Gastrocnemius medialis (tissue), 4 donors: ENCODE measurements around the gene HERC6. TPM values are rescaled to one million over a fixed set of nuclear protein-coding genes. Genes with fewer than 3 reads are reported as not detected.

Experiments
- ATAC-seq, 2 donors: fragments of 150-250 bp; one replicate each; pipeline ENCODE4 v1.9.1; 2016
- DNase-seq, 2 donors: peaks; one replicate each; pipeline ENCODE4 v3.0.0-alpha.2; 2019
- H3K27ac ChIP-seq, 4 donors: fragments of 200-600 bp; sonication (generic); 1 replicate in 1 of 4; 2 replicates in 3 of 4; pipeline ENCODE4 v1.5.1; 2016 to 2018; ENCODE audit warnings: mild to moderate bottlenecking in 2 of 4, moderate library complexity in 1 of 4
- H3K27me3 ChIP-seq, 3 donors: fragments of 200-600 bp; sonication (generic) in 2 of 3; 1 replicate in 1 of 3; 2 replicates in 2 of 3; pipeline versions ENCODE4 v1.5.1 to v1.6.0; 2016 to 2019; ENCODE audit warnings: mild to moderate bottlenecking in 1 of 3, moderate library complexity in 1 of 3
- H3K36me3 ChIP-seq, 2 donors: fragments of 200-600 bp; sonication (generic) in 1 of 2; one replicate each; pipeline ENCODE4 v1.5.1; 2017 to 2018
- H3K4me1 ChIP-seq, 2 donors: fragments of 200-600 bp; sonication (generic) in 1 of 2; one replicate each; pipeline ENCODE4 v1.5.1; 2016 to 2017; ENCODE audit warnings: mild to moderate bottlenecking in 2 of 2
- H3K4me3 ChIP-seq, 4 donors: fragments of 200-600 bp; sonication (generic) in 3 of 4; 1 replicate in 1 of 4; 2 replicates in 3 of 4; pipeline ENCODE4 v1.5.1; 2016 to 2019; ENCODE audit warnings: mild to moderate bottlenecking in 2 of 4
- H3K9me3 ChIP-seq, 3 donors: fragments of 200-600 bp; sonication (generic) in 2 of 3; 1 replicate in 1 of 3; 2 replicates in 2 of 3; pipeline ENCODE4 v1.5.1; 2016 to 2019
- POLR2A ChIP-seq, 2 donors: fragments of 450-650 bp; IDR thresholded peaks; one replicate each; pipeline ENCODE4 v1.6.1; 2017; ENCODE audit warnings: antibody characterized with exemption in 2 of 2, mild to moderate bottlenecking in 2 of 2, moderate library complexity in 2 of 2
- in situ Hi-C, 4 donors: fragments of 200-750 bp; cut with MboI; loops; one replicate each; pipeline versions ENCODE4 v1.15.0 to v1.8.0; 2017; ENCODE audit warnings: low sequenced_read_pairs in 4 of 4
- intact Hi-C: fragments of 100-400 bp; cut with DNase I; formaldehyde crosslinking; loops from one replicate; pipeline ENCODE4 v1.15.1; 2023; ENCODE audit warnings: low total_unique reads
- total RNA-seq, 4 donors: library from RNA; depleted of rRNA; stranded (reverse); fragments of >200 nt; gene quantifications; one replicate each; pipeline versions ENCODE4 v1.1.0 to v1.2.3, GENCODE V29; 2016
- TF ChIP-seq, protein P1 (sequence below), 5 experiments: fragments of 450-650 bp in 3 of 5; fragments of 200-600 bp in 2 of 5; sonication (generic) in 2 of 5; IDR thresholded peaks in 4 of 5; conservative IDR thresholded peaks in 1 of 5; 1 replicate in 4 of 5; 2 replicates in 1 of 5; pipeline ENCODE4 v1.5.1; 2016 to 2019; ENCODE audit warnings: antibody characterized with exemption in 5 of 5, mild to moderate bottlenecking in 3 of 5, moderate library complexity in 3 of 5

Gene HERC6
- total RNA-seq, 4 donors from 2014 or later, result 0.42 to 1.6 (median 1.0) TPM

DNA sequence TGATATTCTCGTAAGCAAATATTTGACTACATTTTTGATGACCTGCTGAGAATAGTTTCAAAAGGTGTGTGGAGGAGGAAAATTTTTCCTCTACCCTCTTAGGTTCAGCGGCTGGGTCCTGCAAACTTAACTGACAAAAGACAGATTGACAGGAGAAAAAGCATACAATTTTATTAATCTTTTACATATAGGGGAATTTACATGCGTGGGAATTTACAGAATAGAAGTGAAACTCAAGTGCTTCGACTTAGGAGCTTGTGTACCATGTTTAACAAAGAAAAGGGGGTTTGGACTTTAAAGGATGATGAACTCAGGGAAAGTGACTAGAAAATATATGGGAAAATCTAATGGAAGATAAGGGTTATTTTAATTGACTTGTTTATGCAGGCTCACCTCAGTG is 2.5 kb downstream of the HERC6 start:
- DNase-seq (no peak), ATAC-seq (no peak)
- no peak overlapping the region for H3K27ac ChIP-seq
- H3K4me1 ChIP-seq, result no peaks in the 10 kb centered on the region
- H3K4me3 ChIP-seq, result no peak overlapping the region
- no peaks in the 10 kb centered on the region for H3K27me3 ChIP-seq
- in situ Hi-C loops, result no loop called here
- intact Hi-C loops, result no loop called here
- TF ChIP-seq, protein P1, sequence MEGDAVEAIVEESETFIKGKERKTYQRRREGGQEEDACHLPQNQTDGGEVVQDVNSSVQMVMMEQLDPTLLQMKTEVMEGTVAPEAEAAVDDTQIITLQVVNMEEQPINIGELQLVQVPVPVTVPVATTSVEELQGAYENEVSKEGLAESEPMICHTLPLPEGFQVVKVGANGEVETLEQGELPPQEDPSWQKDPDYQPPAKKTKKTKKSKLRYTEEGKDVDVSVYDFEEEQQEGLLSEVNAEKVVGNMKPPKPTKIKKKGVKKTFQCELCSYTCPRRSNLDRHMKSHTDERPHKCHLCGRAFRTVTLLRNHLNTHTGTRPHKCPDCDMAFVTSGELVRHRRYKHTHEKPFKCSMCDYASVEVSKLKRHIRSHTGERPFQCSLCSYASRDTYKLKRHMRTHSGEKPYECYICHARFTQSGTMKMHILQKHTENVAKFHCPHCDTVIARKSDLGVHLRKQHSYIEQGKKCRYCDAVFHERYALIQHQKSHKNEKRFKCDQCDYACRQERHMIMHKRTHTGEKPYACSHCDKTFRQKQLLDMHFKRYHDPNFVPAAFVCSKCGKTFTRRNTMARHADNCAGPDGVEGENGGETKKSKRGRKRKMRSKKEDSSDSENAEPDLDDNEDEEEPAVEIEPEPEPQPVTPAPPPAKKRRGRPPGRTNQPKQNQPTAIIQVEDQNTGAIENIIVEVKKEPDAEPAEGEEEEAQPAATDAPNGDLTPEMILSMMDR (IDR thresholded peaks at IDR 0.05 in 4 of 5, conservative IDR thresholded peaks at IDR 0.05 in 1 of 5), result no peak
- TF ChIP-seq POLR2A (IDR thresholded peaks at IDR 0.05), result no peak
- H3K36me3 ChIP-seq, result no peaks in the 10 kb centered on the region
- H3K9me3 ChIP-seq, result no peaks in the 10 kb centered on the region

DNA sequence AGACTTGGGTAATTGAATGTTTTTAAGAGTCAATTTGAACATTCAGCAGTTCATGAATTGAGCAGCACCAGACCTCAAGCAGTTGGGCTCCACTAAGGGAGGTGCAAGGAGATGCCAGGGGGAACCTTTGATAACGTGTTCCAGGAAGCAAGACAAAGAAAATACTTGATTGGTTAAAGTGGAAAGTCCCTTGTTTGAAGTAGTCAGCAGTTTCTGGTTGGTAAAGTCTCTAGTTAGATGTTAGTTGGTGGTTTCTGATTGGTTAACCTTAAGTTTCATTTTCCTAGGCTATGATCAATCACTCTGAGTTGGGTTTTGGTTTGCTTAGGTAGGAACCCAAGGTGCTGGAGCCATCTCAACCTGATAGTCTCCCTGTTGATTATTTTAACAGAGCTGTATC is 4.0 kb downstream of the HERC6 start:
- no peak overlapping the region for H3K27ac ChIP-seq

DNA sequence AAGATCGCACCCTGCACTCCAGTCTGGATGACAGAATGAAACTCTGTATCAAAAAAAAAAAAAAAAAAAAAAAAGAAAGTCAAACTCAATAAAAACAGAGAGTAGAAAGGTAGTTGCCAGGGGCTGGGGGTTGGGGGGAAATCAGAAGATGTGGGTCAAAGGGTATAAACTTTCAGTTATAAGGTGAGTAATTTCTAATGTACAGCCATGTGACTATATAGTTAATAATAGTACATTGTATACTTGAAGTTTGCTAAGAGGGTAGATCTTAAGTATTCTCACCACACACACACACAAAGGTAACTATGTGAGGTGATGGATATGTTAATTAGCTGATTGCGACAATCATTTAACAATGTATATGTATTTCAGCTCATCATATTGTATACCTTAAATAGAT is 11.5 kb downstream of the HERC6 start:
- intact Hi-C loops, result no loop called here
- Histone ChIP-seq H3K9me3 (no peaks in the 10 kb centered on the region), H3K27ac (no peak overlapping the region), H3K4me1 (no peaks in the 10 kb centered on the region), H3K27me3 (no peaks in the 10 kb centered on the region), H3K4me3 (no peak overlapping the region), H3K36me3 (no peaks in the 10 kb centered on the region)
- ATAC-seq (no peak), DNase-seq (no peak)
- in situ Hi-C loops, result no loop called here
- TF ChIP-seq, protein P1 (IDR thresholded peaks at IDR 0.05 in 4 of 5, conservative IDR thresholded peaks at IDR 0.05 in 1 of 5), result no peak
- no peak for TF ChIP-seq POLR2A (IDR thresholded peaks at IDR 0.05)

More for the DNA sequence above, 4.0 kb downstream of the HERC6 start:
- no peak for ATAC-seq
- DNase-seq, result no peak
- in situ Hi-C loops (no loop called here), intact Hi-C loops (no loop called here)
- no peaks in the 10 kb centered on the region for H3K4me1 ChIP-seq
- no peaks in the 10 kb centered on the region for H3K27me3 ChIP-seq
- H3K4me3 ChIP-seq, result no peak overlapping the region
- H3K9me3 ChIP-seq, result no peaks in the 10 kb centered on the region
- H3K36me3 ChIP-seq, result no peaks in the 10 kb centered on the region
- TF ChIP-seq, protein P1 (IDR thresholded peaks at IDR 0.05 in 4 of 5, conservative IDR thresholded peaks at IDR 0.05 in 1 of 5), result no peak
- TF ChIP-seq POLR2A (IDR thresholded peaks at IDR 0.05), result no peak

DNA sequence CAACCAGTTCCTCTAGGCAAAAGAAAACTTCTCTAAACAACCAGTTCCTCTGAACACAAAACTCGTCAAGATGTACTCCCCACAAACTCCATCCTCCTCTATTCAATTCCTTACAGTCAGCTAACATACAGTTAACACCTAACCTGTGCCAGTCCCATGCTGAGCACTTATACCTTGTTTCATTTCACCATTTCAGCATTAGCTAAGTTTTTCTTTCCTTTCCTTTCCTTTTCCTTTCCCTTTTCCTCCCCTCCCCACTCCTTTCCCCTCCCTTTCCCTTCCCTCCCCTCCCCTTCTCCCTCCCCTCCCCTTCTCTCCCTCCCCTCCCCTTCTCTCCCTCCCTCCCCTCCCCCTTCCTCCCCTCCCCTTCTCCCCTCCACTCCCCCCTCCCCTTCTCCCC is 13.1 kb downstream of the HERC6 start:
- no peak for ATAC-seq
- in situ Hi-C loops, result no loop called here
- Histone ChIP-seq H3K27me3 (no peaks in the 10 kb centered on the region), H3K4me1 (no peaks in the 10 kb centered on the region), H3K36me3 (no peaks in the 10 kb centered on the region), H3K4me3 (no peak overlapping the region), H3K9me3 (no peaks in the 10 kb centered on the region), H3K27ac (no peak overlapping the region)
- no peak for DNase-seq
- intact Hi-C loops, result no loop called here
- TF ChIP-seq, protein P1 (IDR thresholded peaks at IDR 0.05 in 4 of 5, conservative IDR thresholded peaks at IDR 0.05 in 1 of 5), result no peak
- no peak for TF ChIP-seq POLR2A (IDR thresholded peaks at IDR 0.05)

DNA sequence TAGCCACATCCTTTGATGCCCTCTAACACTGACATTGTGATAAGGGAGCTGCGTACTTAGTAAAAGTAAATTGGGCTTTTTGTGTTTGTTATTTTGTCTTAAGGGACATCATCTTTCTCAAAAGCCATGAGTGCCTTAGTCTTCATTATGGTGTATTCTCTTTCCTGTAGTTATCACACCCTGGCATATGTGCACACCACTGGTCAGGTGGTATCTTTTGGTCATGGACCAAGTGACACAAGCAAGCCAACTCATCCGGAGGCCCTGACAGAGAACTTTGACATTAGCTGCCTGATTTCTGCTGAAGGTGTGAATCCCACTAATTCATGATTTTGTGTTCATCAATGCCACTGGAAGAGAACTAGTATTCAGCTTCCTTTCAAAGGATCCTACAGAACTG is 18.0 kb downstream of the HERC6 start:
- intact Hi-C loops, result no loop called here
- no peak for ATAC-seq

More for the DNA sequence above, 18.0 kb downstream of the HERC6 start:
- Histone ChIP-seq H3K36me3 (peaks cover 0 to 14% of the 10 kb centered on the region in 2 donors), H3K4me1 (no peaks in the 10 kb centered on the region), H3K27ac (no peak overlapping the region), H3K4me3 (no peak overlapping the region), H3K27me3 (no peaks in the 10 kb centered on the region), H3K9me3 (no peaks in the 10 kb centered on the region)
- in situ Hi-C loops, result no loop called here
- DNase-seq, result no peak
- no peak for TF ChIP-seq POLR2A (IDR thresholded peaks at IDR 0.05)
- TF ChIP-seq, protein P1 (IDR thresholded peaks at IDR 0.05 in 4 of 5, conservative IDR thresholded peaks at IDR 0.05 in 1 of 5), result no peak
